OCI-LY1 (cell line): ENCODE results near the gene UST.

Experiments used
- EZH2 ChIP-seq: fragments of 200-600 bp; sonication (generic), shearing (Covaris generic); IDR thresholded peaks from 2 replicates; pipeline ENCODE4 v1.8.0; 2017; ENCODE audit warnings: borderline replicate concordance, mixed run types, mild to moderate bottlenecking, antibody characterized with exemption, low read length, moderate library complexity, mixed read lengths
- TF ChIP-seq, protein P1 (sequence below): fragments of 200-600 bp; sonication (generic), shearing (Covaris generic); IDR thresholded peaks from 2 replicates; pipeline ENCODE4 v1.5.1; 2017; ENCODE audit warnings: mild to moderate bottlenecking, antibody characterized with exemption, low read length, moderate library complexity, mixed read lengths

DNA sequence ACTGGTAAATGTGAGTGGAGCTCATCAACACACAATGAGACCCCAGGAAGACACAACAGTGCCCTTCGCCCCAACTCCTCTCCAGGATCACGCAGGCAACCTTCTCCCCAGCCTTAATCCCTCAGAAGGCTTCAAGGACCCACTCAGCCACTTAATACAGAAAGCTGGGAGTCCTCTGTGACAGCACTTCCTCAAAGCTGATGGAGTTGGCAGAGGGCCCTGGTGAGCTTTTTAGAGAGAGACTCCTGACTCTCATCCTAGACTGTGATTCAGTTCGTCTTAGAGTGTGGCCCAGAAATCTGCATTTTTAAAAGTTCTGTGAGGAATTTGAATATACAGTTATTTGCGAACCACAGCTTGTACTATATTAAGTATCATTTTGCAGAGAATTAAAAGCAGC is 187.7 kb downstream of the UST start:
- TF ChIP-seq, protein P1, sequence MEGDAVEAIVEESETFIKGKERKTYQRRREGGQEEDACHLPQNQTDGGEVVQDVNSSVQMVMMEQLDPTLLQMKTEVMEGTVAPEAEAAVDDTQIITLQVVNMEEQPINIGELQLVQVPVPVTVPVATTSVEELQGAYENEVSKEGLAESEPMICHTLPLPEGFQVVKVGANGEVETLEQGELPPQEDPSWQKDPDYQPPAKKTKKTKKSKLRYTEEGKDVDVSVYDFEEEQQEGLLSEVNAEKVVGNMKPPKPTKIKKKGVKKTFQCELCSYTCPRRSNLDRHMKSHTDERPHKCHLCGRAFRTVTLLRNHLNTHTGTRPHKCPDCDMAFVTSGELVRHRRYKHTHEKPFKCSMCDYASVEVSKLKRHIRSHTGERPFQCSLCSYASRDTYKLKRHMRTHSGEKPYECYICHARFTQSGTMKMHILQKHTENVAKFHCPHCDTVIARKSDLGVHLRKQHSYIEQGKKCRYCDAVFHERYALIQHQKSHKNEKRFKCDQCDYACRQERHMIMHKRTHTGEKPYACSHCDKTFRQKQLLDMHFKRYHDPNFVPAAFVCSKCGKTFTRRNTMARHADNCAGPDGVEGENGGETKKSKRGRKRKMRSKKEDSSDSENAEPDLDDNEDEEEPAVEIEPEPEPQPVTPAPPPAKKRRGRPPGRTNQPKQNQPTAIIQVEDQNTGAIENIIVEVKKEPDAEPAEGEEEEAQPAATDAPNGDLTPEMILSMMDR, result no peak
- TF ChIP-seq EZH2, result no peak
